Ecto neural progenitor cell (in vitro differentiated cells): ENCODE measurements around the gene IL32.

Experiments used
- DNase-seq: peaks from one replicate; pipeline ENCODE4 v3.0.0-alpha.2; 2018; ENCODE audit warnings: low spot score

The IL32 gene

DNA sequence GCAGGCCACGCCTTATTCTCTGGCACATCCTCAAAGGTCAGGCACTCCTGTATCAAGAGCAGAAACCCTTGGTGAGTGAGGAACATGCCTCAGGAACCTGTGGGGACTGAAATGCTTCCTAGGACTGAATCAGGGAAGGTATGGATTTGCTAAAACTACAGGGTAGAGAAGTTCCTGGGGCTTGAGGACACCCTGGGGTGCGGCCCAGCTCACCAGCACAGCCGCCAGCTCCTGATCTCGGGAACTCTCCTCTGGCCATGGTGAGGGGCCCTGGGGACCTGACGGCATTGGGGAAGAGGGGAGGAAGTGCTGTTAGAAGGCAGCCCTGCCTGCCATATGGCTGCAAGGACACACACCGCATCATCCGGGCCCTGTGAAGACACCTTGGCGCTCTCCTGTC lies 26.1 kb downstream of the IL32 start:
- no peak for DNase-seq

DNA sequence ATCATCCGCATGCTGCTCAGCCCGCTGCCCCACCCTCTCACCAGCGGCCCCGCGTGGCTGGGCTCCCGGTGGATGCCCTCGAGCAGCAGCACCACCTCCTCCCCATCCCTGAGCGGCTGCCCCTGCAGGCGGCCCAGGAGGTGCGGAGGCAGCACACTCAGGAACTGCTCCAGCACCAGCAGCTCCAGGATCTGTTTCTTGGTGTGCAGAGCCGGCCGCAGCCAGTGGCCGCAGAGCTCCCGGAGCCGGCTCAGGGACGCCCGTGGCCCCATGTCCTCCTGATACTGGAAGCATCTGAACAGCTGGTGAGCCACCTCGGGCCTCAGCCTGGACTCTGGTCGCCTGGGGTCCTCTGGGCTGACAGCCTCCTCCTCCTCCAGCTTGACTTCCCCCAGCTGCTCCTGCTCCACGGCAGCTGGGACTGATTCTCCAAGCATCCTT lies 27.1 kb downstream of the IL32 start:
- no peak for DNase-seq

DNA sequence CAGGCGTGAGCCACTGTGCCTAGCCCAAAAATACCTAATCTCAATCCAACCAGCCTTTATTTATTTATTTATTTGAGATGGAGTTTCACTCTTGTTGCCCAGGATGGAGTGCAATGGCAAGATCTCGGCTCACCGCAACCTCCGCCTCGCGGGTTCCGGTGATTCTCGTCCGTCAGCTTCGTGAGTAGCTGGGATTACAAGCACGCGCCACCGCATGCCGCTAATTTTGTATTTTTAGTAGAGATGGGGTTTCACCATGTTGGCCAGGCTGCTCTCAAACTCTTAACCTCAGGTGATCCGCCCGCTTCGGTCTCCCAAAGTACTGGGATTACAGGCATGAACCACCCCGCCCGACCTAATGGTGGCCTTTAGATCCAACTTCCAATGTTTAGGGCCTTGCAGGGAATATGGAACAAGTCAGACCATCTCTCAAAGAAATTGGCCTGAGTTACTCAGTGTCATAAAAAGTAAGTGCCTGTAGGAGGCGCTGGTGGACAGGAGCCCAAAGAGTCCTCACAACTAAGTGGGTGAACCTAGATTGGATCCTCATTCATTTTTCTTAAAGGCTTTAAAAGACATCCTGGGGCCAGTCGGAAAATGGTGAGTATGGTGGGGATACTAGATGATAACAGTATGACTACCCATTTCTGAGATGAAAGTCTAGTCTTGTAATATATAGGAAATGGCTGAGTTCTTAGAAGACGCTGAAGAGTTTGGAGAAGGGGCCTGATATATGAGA lies 29.0 kb downstream of the IL32 start:
- DNase-seq, result no peak

DNA sequence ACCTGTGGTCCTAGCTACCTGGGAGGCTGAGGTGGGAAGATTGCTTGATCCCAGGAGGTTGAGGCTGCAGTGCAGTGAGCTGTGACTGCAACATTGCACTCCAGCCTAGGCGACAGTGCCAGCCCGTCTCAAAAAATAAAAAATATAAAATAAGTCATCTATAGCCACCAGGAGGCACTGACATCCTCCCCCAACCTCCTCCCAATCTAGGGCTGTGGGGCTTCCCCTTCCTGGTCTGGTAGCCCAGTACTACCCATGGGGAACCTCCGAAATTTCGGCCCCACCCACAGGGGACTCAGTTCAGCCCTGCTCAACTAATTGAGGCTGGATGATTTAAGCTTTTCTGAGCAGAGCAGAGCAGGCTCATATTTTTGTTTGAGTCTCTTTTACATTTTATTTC lies 30.4 kb downstream of the IL32 start:
- no peak for DNase-seq

DNA sequence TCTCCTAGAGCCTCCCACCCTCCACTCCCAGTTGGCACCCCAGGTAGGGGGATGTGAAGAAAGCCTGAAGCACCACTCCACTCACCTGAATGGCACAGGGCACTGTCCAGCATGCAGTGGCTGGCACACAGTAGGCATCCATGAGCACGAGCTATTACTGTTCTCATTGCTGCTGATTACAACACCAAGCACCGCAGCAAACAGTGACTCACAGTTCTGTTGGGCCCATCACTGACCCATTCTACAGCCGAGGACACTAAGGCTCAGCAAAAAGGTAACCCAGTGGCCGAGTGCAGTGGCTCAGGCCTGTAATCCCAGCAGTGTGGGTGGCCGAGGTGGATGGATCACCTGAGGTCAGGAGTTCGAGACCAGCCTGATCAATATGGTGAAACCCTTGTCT lies 30.9 kb downstream of the IL32 start:
- no peak for DNase-seq

DNA sequence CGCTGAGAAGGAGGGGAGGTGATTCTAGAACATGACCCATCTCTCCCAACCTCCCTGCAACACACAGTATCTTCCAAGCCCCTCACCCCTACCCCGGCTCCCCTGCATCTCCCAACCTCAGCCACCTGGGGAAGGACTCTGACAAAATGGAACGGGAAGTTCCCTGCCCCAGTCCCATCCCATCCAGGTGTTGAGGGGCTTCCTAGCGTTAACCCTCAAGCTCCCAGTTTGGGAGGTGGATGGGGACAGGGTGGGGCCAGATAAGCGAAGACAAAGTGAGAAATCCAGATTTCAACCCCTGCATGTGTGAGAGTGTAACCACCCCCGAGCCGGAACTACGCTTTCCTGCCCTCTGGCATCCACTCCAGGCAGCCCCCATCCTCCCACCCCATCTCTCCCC lies 31.8 kb downstream of the IL32 start:
- DNase-seq, result no peak

DNA sequence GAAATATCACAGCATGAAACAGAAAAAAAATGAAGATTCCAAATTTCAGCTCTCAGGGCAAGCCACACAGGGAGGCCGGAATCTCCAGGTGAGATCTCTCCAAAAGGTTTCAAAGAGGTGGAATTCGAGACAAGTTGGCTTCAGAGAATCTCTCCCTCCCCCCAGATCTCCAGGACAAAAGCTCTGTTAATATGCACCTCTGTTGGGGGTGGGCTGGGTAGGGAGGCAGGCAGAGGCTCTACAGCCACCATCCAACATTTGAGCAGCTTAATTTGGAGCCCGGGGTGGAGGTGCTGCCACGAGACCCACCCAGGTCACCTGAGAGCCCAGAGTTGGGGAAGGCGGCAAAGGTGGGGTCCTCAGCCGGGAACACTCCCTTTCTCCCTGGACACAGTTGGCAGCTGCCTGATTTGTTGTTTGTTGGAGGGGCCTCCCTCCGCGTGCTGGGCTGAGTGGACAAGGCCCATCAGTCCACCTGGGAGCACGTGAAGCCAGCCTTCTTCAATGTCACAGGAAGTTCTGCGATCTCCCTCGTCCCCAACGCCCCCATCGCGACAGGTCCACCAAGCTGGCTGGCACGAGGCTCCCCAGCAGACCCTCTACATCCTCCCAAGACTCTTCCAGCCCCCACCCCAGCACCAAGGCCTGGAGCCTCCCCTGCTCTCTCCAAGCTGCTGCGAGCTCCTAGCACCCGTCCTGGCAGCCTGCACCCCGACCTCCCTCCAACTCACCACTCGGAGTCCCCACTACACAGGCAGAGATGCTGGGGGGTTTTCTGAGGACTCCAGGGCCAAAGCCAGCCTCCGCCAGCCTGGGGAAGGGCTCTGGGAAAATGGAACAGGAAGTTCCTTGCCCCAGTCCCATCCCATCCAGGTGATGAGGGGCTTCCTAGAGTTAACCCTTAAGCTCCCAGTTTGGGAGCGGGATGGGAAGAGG lies 33.3 kb downstream of the IL32 start, which contains the start of gene ZSCAN10:
Gene ZSCAN10 (minus strand): TSS at position 836 of the 936 bp plus-strand sequence. CDS start 6,357 bp downstream, outside the sequence.
- DNase-seq, result no peak

DNA sequence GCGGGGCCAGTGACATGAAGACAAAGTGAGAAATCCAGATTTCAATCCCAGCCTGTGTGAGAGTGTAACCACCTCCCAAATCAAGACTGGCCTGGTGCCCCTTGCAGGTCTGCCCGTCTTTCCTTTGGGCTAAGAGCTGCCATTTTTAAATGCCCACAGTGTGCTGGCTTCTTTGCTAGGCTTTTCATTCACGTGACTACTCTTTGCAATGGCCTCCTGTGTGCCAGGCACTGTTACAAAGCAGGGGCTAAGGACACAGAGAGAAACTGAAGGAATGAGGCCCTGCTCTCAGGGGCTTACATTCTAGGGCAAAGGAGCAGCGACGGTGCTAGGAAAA lies 33.9 kb downstream of the IL32 start:
- no peak for DNase-seq

DNA sequence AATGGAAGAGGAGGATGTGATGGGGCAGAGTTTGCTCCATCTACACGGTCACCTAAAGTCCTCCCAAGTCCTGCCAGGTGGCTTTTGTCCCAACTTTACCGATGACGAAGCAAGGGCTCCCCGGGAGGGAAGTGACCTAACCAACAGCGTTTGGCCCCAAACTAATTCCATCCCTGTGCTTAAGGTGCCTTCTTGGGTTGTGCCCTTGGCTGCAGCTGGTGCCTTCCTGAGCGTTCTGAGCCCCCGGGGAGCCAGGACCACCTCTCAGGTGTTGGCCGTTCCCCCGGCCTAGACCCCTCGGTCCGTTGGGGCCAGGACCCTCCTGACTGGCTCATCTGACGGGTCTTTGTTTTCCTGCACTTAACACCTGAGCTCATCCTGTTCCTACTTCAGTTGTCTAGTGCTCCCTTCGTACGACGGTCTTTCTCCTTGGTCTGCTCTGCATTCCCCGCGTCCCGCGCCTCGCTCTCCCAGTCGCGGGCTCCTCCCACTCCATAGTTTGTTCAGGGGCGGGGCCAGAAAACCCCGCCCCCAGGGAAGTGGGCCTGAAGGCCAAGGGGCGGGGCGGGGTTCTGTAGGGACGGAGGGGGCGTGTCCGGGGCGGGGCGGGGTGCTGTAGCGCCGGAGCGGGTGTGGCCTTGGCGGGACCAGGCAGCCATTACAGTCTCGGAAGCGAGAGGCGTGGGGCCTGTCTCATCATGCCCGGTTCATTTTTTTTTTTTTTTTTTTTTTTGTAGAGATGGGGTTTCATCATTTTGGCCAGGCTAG lies 34.5 kb downstream of the IL32 start:
- DNase-seq, result peak; percentile 95

DNA sequence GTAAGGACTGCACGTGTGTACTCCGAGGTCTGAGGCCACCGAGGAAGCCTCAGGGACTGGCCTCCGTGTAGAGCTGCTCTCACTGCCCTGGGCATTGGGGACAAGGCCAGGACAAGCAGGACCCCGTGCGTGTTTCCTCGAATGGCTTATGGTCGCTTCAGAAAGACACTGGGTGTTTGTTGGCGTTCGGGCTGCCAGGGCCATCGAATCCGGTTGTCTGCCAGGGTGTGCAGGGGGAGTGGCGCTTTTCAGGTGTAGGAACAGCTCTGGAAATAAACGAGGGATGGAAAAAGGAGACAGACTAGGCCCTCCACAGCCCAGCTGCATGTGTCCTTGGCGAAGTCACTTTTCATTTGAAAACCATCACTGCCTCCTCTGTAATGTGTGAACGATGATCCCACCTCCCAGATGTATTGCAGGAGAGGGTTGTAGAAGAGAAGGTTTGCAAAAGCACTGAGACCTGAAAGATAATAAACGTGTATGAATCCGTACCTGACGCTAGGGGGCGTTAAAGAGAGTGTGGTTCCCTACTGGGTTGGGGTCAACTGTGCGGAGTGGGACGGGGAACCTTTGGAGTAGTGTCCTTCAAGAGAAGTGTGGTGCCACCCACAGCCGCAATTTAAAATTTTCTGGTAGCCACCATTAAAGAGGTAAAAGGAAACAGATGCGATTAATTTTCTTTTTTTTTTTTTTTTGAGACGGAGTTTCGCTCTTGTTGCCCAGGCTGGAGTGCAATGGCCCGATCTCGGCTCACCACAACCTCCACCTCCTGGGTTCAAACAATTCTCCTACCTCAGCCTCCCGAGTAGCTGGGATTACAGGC lies 35.8 kb downstream of the IL32 start:
- DNase-seq, result peak; percentile 64

DNA sequence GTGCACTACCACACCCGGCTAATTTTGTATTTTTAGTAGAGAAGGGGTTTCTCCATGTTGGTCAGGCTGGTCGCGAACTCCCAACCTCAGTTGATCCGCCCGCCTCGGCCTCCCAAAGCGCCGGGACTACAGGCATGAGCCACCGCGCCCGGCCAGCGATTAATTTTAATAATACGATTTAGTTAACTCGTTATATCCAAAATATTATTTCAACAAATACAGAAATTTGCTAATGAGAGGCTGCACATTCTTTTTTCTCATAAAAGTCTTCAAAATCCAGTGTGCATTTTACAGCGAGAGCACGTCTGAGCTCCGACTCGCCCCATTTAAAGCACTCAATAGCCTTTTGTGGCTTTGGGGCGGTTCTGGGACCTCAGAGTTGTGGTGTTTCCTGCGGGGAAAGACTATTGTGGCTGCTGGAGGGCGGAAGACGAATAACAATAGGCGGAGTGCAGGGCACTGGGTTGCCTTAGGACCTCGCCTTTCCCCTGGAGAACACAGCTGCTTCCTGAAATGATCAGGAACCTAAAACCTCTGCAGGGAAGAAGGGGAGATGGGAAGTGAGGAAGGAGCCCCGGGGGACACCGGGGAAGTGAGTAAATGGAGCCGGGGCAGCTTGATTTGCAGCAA lies 36.5 kb downstream of the IL32 start:
- DNase-seq, result peak; percentile 66

DNA sequence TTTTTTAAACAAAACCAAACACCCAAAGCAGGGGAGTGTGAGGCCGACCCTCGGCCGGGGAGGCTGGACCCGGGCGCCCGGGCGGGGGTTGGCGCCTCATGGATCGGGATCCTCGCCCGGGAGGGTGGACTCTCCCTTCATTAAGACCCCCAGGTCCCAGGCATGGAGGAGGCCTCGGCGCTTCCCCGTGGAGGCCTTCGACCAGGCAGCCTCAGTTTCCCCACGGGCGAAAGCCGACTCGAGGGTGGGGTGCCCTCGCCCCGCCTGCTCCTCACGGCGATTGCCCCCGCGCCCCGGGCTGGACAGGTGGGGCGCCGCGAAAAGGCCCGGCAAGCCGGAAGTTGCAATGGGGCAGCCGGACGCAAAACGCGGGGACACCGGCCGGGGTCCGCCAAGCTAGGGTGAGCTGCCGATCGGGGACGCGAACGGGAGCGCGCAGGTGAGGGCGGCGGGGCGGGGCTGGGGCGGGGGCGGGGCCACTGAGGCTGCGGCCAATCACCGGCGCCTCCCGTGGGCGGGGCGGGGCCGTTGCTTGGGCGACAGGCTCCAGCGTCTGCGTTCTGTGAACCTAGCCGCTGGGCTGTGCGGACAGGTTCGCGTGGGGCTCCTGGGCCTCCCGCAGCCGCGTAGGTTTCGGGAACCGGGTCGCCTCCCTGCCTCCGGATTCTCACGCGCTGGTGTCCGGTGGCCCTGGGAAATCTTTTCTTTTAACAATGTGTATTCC lies 40.9 kb downstream of the IL32 start:
- DNase-seq, result peak; percentile 97

DNA sequence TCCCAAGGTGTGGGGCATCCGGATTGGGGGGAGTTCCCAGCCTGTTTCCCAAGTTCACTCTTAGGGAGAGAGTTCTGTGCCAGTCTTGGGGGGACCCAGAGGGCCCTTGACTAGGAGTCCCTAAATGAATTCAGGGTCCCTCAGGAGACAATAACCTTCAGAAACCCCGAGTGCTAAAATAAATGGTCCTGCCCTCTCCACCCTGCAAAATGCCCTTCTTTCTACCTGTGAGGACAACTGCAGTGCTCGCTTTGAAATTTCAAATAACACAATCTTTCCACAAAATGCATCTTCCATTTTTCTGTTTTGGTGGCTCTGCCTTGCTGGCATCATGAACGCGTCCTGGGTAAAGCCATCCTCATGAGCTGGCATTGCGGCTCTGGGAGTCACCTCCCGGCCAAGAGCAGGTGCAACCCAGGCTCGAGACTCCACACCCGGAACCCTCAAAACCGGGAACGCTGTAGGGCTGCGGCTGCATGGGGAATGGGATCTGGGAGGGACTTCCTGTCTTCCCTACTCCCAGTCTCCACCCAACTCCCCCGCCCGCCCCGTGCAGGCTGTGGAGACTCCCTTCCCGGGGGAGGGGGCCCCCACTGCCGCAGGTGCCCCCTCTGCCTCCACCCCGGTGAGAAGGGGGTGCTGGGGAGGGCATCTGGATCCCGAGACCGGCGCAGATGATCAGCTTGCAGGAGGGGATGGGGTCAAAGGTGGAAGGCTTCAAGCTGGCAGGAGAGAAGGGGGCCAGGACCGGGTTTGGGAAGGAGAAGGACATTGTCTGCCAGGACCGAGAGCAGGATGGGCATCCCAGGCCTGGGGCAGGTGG lies 46.8 kb downstream of the IL32 start, which contains the start of gene ZNF205:
Gene ZNF205 (plus strand): TSS at position 529 of the 823 bp plus-strand sequence. CDS start 845 bp downstream, outside the sequence.
- peak; percentile 84 for DNase-seq

DNA sequence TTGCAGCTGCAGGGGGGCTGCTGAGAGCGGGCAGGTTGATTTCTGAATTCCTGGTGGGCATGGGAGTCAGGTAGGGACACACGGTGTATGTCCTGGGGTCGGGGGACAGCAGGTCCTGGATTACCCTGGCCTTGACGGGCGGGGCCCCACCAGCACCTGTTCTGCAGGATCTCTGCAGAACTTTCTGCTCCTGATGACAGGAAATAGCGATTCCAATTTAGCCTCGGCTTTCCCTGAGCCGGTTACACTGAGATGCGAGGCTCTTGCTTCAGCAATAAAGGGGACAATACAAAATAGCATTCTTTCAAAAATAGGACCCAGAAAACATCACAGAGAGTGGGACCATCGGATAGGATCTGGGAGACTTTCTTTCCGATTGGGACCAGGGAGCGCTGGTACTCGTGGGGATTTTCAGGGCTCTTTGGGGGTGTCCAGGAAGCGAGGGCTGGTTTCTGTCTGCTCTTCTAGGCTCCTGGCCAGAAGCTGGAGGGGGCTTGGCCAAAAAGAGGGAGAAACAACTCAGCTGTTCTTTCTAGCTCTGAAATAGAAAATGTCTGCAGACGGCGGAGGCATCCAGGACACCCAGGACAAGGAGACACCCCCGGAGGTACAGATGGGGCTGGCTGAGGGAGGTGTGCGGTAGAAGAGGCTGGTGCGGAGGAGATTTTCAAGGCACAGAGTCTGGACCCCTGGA lies 47.6 kb downstream of the IL32 start:
- DNase-seq, result no peak

DNA sequence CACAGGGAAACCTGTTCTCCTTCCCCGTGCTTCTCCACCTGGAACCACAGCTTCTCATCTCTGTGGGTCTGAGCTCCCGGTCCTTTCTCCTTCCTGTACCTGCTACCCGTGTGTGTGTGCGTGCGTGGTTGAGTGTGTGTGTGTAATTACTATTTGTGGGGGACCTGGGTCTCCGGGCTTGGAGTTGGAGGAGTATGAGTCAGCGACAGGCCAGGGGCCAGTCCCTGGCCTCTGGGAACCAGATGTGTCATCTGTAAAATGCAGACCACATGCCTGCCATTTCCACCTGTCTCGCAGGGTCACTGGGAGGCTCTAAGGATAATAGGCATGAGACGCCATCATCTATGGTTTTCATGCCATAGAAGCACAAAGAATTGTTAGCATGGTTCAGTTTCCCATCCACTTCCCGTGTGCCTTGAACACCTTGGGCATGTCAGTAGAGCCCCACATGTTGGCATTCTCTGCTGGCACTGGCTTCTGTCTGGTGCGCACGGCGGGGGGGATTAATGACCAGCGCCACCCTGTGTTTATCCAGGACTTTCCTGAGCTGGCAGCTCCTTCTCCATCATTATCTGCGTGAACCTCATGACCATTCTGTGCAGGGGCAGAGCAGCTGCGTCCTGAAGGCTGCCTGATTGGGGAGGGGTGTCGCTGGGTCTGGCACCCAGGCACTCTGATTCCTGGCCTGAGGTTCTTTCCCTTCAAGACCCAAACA lies 48.5 kb downstream of the IL32 start:
- peak; percentile 43 for DNase-seq

DNA sequence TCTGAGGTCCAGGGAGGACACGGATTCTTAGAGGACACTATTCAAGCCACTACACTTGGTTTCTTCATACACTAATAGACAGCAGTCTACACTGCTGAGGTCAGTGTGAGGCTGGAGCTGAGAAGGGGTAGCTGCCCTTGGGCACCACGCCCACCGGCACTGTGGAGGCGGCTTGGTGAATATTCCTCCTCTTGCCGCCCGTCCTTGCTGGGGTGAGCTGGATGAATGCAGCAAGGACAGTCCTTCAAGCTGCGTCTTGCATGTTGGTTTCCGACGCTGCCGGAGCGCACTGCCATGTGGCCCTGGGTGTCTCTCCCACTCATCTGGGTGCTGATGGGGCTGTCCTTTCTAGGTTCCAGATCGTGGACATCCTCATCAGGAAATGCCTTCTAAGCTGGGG lies 49.6 kb downstream of the IL32 start:
- DNase-seq, result peak; percentile 35

DNA sequence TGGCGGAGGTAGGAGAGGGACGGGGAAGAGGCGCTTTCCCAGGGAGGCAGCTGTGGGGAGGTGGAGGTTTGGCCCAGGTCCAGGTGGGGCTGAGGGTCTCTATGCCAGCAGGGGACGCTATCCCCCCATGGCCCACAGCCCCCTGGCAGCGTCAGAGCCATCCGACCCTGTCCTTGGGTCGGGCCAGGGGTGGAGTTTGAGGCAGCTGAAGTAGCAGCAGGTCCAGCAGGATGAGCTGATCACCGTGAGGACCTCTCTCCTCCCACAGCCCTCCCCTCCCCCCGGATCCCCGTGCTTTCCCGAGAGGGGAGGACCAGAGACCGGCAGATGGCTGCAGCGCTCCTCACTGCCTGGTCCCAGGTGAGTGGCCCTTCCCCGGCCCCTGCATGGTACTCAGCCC lies 50.1 kb downstream of the IL32 start:
- DNase-seq, result peak; percentile 46

DNA sequence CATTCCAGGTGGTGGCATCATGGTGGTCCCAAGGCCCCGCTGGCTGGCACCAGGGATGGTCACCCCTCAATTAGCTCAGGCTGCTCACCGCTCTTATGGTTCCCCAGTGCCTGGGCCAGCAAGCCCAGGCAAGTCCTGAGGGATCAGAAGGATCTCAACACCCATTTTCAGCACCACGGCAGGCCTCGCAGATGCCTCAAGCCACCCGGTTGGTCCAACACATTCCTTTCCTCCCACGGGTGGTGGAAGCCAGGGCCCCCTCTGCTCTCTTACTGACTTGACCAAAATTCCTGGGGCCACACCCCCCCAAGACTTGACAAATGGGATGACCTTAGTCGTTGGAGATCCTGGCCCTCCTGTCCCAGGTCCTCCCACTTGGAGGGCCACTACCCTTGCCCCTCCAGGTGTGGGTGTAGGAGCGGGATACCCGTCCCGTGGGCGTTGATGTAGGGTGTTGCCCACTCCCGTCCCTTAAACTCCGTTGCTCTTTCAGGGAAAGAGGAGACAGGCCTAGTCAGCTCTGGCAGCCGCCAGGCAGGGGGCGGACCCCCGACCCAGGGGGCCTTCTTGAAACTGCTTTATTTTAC lies 52.9 kb downstream of the IL32 start:
- no peak for DNase-seq
